ENCODE results near the gene EEF1B2.

- TF ChIP-seq ZFP30 (CRISPR knock-in tag; IDR thresholded peaks at IDR 0.05) (no peak), GLIS3 (CRISPR knock-in tag; IDR thresholded peaks at IDR 0.05) (no peak), ZNF70 (CRISPR knock-in tag; IDR thresholded peaks at IDR 0.05) (no peak), PATZ1 (CRISPR knock-in tag; IDR thresholded peaks at IDR 0.05; ENCODE audit: borderline replicate concordance) (no peak), TOX (CRISPR knock-in tag; IDR thresholded peaks at IDR 0.05; ENCODE audit: borderline replicate concordance) (no peak), ZFP3 (CRISPR knock-in tag; IDR thresholded peaks at IDR 0.05) (no peak), ISL1 (CRISPR knock-in tag; IDR thresholded peaks at IDR 0.05) (no peak), ESRRG (CRISPR knock-in tag; IDR thresholded peaks at IDR 0.05) (no peak)
These were observed 10.4 kb upstream of the EEF1B2 start for GRCh38 chr2:206149330-206149729.
